Tibial artery (tissue), 4 donors: ENCODE measurements around the gene PLXNA2.

ENCODE experiments used
- DNase-seq, 2 donors: peaks; one replicate each; pipeline ENCODE4 v3.0.0-alpha.2; 2019
- H3K27ac ChIP-seq, 2 donors: fragments of 200-600 bp; sonication (generic) in 1 of 2; 1 replicate in 1 of 2; 2 replicates in 1 of 2; pipeline ENCODE4 v1.5.1; 2018 to 2019; ENCODE audit warnings: mild to moderate bottlenecking in 1 of 2
- H3K27me3 ChIP-seq, 2 donors: fragments of 200-600 bp; sonication (generic) in 1 of 2; one replicate each; pipeline versions ENCODE4 v1.5.1 to v1.6.0; 2016 to 2019
- H3K36me3 ChIP-seq, 3 donors: fragments of 200-600 bp; sonication (generic) in 2 of 3; one replicate each; pipeline ENCODE4 v1.5.1; 2016 to 2019; ENCODE audit warnings: mild to moderate bottlenecking in 2 of 3
- H3K4me1 ChIP-seq, 4 donors: fragments of 200-600 bp; sonication (generic) in 2 of 4; 1 replicate in 3 of 4; 2 replicates in 1 of 4; pipeline ENCODE4 v1.5.1; 2016 to 2019
- H3K4me3 ChIP-seq, 2 donors: fragments of 200-600 bp; sonication (generic) in 1 of 2; 1 replicate in 1 of 2; 2 replicates in 1 of 2; pipeline ENCODE4 v1.5.1; 2018 to 2019; ENCODE audit warnings: mild to moderate bottlenecking in 2 of 2
- H3K9me3 ChIP-seq, 3 donors: fragments of 200-600 bp; sonication (generic) in 1 of 3; one replicate each; pipeline ENCODE4 v1.5.1; 2016 to 2019
- intact Hi-C: fragments of 100-400 bp; cut with DNase I; formaldehyde crosslinking; loops from one replicate; pipeline ENCODE4 v1.15.0; 2023; ENCODE audit warnings: low total_unique reads
- TF ChIP-seq, protein P1 (sequence below), 2 experiments: fragments of 200-600 bp in 1 of 2; fragments of 450-650 bp in 1 of 2; IDR thresholded peaks; one replicate each; pipeline ENCODE4 v1.5.1; 2017 to 2019; ENCODE audit warnings: antibody characterized with exemption in 2 of 2, mild to moderate bottlenecking in 1 of 2, moderate library complexity in 1 of 2

The PLXNA2 gene

GRCh38 chr1:208256091-208256490 is 11.9 kb upstream of the PLXNA2 start:
- DNase-seq: no peak
- H3K36me3 ChIP-seq: no peaks in the 10 kb centered on the region
- peaks cover 0 to 8% (median 6%) of the 10 kb centered on the region in 3 donors for H3K9me3 ChIP-seq
- TF ChIP-seq, protein P1, sequence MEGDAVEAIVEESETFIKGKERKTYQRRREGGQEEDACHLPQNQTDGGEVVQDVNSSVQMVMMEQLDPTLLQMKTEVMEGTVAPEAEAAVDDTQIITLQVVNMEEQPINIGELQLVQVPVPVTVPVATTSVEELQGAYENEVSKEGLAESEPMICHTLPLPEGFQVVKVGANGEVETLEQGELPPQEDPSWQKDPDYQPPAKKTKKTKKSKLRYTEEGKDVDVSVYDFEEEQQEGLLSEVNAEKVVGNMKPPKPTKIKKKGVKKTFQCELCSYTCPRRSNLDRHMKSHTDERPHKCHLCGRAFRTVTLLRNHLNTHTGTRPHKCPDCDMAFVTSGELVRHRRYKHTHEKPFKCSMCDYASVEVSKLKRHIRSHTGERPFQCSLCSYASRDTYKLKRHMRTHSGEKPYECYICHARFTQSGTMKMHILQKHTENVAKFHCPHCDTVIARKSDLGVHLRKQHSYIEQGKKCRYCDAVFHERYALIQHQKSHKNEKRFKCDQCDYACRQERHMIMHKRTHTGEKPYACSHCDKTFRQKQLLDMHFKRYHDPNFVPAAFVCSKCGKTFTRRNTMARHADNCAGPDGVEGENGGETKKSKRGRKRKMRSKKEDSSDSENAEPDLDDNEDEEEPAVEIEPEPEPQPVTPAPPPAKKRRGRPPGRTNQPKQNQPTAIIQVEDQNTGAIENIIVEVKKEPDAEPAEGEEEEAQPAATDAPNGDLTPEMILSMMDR (IDR thresholded peaks at IDR 0.05): no peak
- intact Hi-C loops: no loop called here
- H3K27me3 ChIP-seq: no peaks in the 10 kb centered on the region
- peaks cover 4 to 52% (median 22%) of the 10 kb centered on the region in 4 donors for H3K4me1 ChIP-seq
- no peak overlapping the region for H3K4me3 ChIP-seq
- H3K27ac ChIP-seq: no peak overlapping the region

GRCh38 chr1:208254862-208255261 is 10.7 kb upstream of the PLXNA2 start:
- peaks cover 4 to 52% (median 22%) of the 10 kb centered on the region in 4 donors for H3K4me1 ChIP-seq
- H3K36me3 ChIP-seq: no peaks in the 10 kb centered on the region
- no peaks in the 10 kb centered on the region for H3K27me3 ChIP-seq
- no peak for DNase-seq
- intact Hi-C loops: no loop called here
- no peak overlapping the region for H3K27ac ChIP-seq
- TF ChIP-seq, protein P1 (IDR thresholded peaks at IDR 0.05): no peak
- H3K4me3 ChIP-seq: no peak overlapping the region
- H3K9me3 ChIP-seq: peaks cover 0 to 1% (median 0%) of the 10 kb centered on the region in 3 donors

DNA sequence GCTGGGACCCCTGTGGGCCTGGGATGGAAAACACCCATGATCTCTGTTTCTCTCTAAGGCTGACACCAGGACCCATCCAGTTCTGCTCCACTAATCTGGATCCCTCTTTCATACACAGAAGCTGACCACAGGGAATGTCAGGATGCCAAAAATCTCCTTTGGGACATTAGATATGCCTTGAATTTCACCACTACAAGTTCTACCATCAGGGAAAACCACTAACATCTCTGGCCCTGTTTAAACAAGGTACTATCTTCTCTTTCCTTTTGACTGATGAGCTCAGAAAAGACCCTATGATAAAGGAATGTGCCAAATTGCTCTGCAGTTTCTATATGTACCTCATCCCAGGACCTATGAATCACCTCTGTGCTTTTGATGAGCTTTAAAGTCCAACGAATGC is 10.2 kb upstream of the PLXNA2 start:
- intact Hi-C loops: no loop called here
- Histone ChIP-seq H3K4me1 (peaks cover 4 to 54% (median 22%) of the 10 kb centered on the region in 4 donors), H3K27me3 (no peaks in the 10 kb centered on the region), H3K4me3 (no peak overlapping the region), H3K27ac (no peak overlapping the region), H3K36me3 (no peaks in the 10 kb centered on the region), H3K9me3 (no peaks in the 10 kb centered on the region)
- TF ChIP-seq, protein P1 (IDR thresholded peaks at IDR 0.05): no peak
- no peak for DNase-seq

GRCh38 chr1:208252836-208253576 is 8.8 kb upstream of the PLXNA2 start:
- Histone ChIP-seq H3K27me3 (no peaks in the 10 kb centered on the region), H3K27ac (peak overlapping the region; percentile 60 to 61), H3K36me3 (no peaks in the 10 kb centered on the region), H3K4me1 (peaks cover 4 to 68% (median 31%) of the 10 kb centered on the region in 4 donors), H3K4me3 (no peak overlapping the region), H3K9me3 (no peaks in the 10 kb centered on the region)
- intact Hi-C loops: no loop called here
- no peak for DNase-seq
- TF ChIP-seq, protein P1 (IDR thresholded peaks at IDR 0.05): no peak

DNA sequence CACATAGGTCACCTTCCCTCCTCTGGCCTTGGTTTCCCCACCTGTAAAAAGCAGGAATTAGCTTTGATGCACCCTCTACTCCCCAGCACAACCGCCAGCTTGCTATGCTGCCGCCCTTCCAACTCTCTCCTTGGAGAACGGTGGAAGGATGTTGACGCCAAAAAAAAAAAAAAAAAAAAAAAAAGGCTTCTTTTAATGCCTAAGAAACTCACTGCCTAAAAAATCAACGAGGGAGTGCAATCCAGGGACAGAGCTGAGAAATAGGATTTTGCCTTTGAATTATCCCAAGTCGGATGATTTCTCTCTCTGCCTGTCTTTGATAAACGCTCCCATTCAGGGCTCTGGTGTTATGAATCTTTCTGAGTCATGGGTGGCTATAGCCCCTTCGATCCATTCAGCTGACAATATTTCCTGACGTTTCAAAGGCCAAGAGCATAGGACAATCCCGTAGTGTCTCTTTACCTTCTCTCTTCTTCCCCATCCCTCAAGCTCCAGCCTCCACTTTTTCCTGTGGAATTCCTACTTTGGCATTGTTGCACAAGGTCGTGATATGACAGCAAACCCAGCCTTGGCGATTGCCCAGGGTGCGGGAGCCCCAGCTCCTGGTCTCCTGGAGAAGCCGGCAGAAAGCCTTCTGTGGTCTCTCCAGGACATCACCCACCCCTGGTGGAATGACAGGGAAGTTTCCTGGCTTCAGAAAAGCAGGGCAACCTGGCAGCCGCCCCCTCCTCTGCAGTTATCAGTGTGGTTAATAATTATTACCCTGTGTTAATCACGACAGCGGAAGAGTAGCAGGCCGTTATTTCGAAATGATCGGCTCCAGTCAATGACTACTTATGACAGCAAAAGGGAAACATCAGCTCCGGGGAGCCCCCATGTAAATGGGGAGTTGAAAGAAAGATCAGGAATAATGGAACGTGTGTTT is 8.0 kb upstream of the PLXNA2 start:
- no peak overlapping the region for H3K4me3 ChIP-seq
- no peaks in the 10 kb centered on the region for H3K27me3 ChIP-seq
- intact Hi-C loops: no loop called here
- TF ChIP-seq, protein P1 (IDR thresholded peaks at IDR 0.05): peak; percentile 40 to 56
- H3K36me3 ChIP-seq: no peaks in the 10 kb centered on the region
- H3K9me3 ChIP-seq: no peaks in the 10 kb centered on the region
- peak overlapping the region; percentile 60 to 61 for H3K27ac ChIP-seq
- peaks cover 4 to 76% (median 36%) of the 10 kb centered on the region in 4 donors for H3K4me1 ChIP-seq
- no peak for DNase-seq
